ENCODE data around the gene RUSC1.

- peak; percentile 27 to 40 (median 30) for TF ChIP-seq CTCF (IDR thresholded peaks at IDR 0.05)
- TF ChIP-seq POLR2A (IDR thresholded peaks at IDR 0.05) = no peak
Observed at GRCh38 chr1:155307247-155307740, 13.4 kb upstream of the RUSC1 start.

Data from right lobe of liver (tissue), 4 donors.